HFFc6 (cell line): Measurements from ENCODE around the gene REEP1. TPM values are rescaled to one million over a fixed set of nuclear protein-coding genes. Genes with fewer than 3 reads are reported as not detected.

Source experiments
- DNase-seq: peaks from one replicate; pipeline ENCODE4 v3.0.0-alpha.2; 2018
- H3K27ac Mint-ChIP-seq: 2 replicates; pipeline ENCODE4 v1.8.0; 2020; ENCODE audit warnings: mild to moderate bottlenecking, mixed read lengths
- H3K27me3 Mint-ChIP-seq: 2 replicates; pipeline ENCODE4 v1.8.0; 2021; ENCODE audit warnings: mild to moderate bottlenecking, moderate library complexity, mixed read lengths; ENCODE audit not compliant: insufficient read depth
- H3K36me3 Mint-ChIP-seq: 2 replicates; pipeline ENCODE4 v1.8.0; 2021; ENCODE audit warnings: low read depth, mixed read lengths
- H3K4me1 Mint-ChIP-seq: 2 replicates; pipeline ENCODE4 v1.8.0; 2020; ENCODE audit warnings: low read depth, mixed read lengths
- H3K4me3 Mint-ChIP-seq: 2 replicates; pipeline ENCODE4 v1.8.0; 2020; ENCODE audit warnings: mild to moderate bottlenecking, moderate library complexity, mixed read lengths
- H3K9me3 Mint-ChIP-seq: 2 replicates; pipeline ENCODE4 v1.8.0; 2020; ENCODE audit warnings: mild to moderate bottlenecking, mixed read lengths
- CTCF ChIP-seq: fragments of 200-600 bp; sonication (generic); IDR thresholded peaks from 2 replicates; pipeline ENCODE4 v1.5.0; 2021; ENCODE audit warnings: antibody characterized with exemption, mild to moderate bottlenecking
- total RNA-seq, 6 experiments: library from RNA; stranded (reverse); fragmentation: NEBNext Ultra II Directional; extraction: Animal tissue kit (Norgen Biotek cat#: 25700); gene quantifications; 2 replicates in 1 of 6; 3 replicates in 5 of 6; pipeline ENCODE4 v1.2.3, GENCODE V29; 2021

The REEP1 gene
- total RNA-seq, 6 experiments from 2014 or later: 0.07 to 0.23 (median 0.15) TPM

GRCh38 chr2:86226636-86227520 lies 110.5 kb downstream of the REEP1 start:
- no peak for DNase-seq
- Mint-ChIP-seq H3K27ac (no peak overlapping the region), H3K4me3 (no peak overlapping the region), H3K27me3 (peaks cover 2% of the 10 kb centered on the region), H3K36me3 (no peaks in the 10 kb centered on the region), H3K9me3 (no peaks in the 10 kb centered on the region), H3K4me1 (peaks cover 31% of the 10 kb centered on the region)
- TF ChIP-seq CTCF: no peak

- Mint-ChIP-seq H3K36me3 (no peaks in the 10 kb centered on the region), H3K9me3 (no peaks in the 10 kb centered on the region), H3K27me3 (no peaks in the 10 kb centered on the region; the same call in 1 of the 2 replicates), H3K4me1 (peaks cover 38% of the 10 kb centered on the region), H3K4me3 (no peak overlapping the region), H3K27ac (no peak overlapping the region)
- DNase-seq: no peak
- no peak for TF ChIP-seq CTCF
Measured at GRCh38 chr2:86226070-86226469, 111.4 kb downstream of the REEP1 start.

GRCh38 chr2:86225581-86225980 lies 111.8 kb downstream of the REEP1 start:
- no peaks in the 10 kb centered on the region for H3K9me3 Mint-ChIP-seq
- no peak overlapping the region for H3K27ac Mint-ChIP-seq
- no peaks in the 10 kb centered on the region for H3K36me3 Mint-ChIP-seq
- H3K4me1 Mint-ChIP-seq: peaks cover 38% of the 10 kb centered on the region
- no peaks in the 10 kb centered on the region; the same call in 1 of the 2 replicates for H3K27me3 Mint-ChIP-seq
- TF ChIP-seq CTCF: no peak
- DNase-seq: no peak
- H3K4me3 Mint-ChIP-seq: no peak overlapping the region

GRCh38 chr2:86224645-86225355 lies 112.6 kb downstream of the REEP1 start:
- DNase-seq: no peak
- H3K27me3 Mint-ChIP-seq: no peaks in the 10 kb centered on the region; the same call in 1 of the 2 replicates
- H3K4me3 Mint-ChIP-seq: no peak overlapping the region
- no peaks in the 10 kb centered on the region for H3K36me3 Mint-ChIP-seq
- TF ChIP-seq CTCF: no peak
- H3K9me3 Mint-ChIP-seq: no peaks in the 10 kb centered on the region
- peaks cover 38% of the 10 kb centered on the region for H3K4me1 Mint-ChIP-seq
- no peak overlapping the region for H3K27ac Mint-ChIP-seq

GRCh38 chr2:86223927-86224560 lies 113.4 kb downstream of the REEP1 start:
- H3K9me3 Mint-ChIP-seq: no peaks in the 10 kb centered on the region
- no peak for TF ChIP-seq CTCF
- no peaks in the 10 kb centered on the region for H3K36me3 Mint-ChIP-seq
- no peak for DNase-seq
- peak overlapping the region; percentile 52 for H3K4me3 Mint-ChIP-seq
- H3K4me1 Mint-ChIP-seq: peaks cover 38% of the 10 kb centered on the region
- peak overlapping the region; percentile 72 for H3K27ac Mint-ChIP-seq
- H3K27me3 Mint-ChIP-seq: no peaks in the 10 kb centered on the region; the same call in 1 of the 2 replicates
